ENCODE results near the gene SNCA.

SNCA gene

DNA sequence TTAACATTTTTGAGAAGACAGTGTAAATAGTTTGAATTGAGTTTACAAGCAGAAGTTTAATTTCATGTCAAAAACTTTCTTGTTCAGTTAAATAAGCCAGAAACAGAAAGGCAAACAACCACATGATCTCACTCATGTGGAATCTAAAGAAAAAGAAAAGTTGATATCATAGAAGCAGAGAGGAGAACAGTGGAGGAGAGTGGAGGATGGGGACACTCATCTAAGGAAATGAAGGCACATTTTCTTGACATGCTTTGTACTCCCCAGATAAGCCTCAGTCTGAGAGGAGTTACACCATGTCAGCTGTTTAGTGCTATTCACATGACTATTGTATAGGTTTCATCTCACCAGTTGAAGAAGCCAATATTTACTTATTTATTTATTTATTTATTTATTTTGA lies 13.5 kb downstream of the SNCA start:
- peak; percentile 36; the same call in 2 of the 3 replicates for ATAC-seq
- TF ChIP-seq ZNF70 (CRISPR knock-in tag; IDR thresholded peaks at IDR 0.05) (peak; percentile 90), CSDC2 (CRISPR knock-in tag; IDR thresholded peaks at IDR 0.05) (no peak), ISL1 (CRISPR knock-in tag; IDR thresholded peaks at IDR 0.05) (0 out of 2 replicates have a peak, but pooled peaks have one; percentile 8)

DNA sequence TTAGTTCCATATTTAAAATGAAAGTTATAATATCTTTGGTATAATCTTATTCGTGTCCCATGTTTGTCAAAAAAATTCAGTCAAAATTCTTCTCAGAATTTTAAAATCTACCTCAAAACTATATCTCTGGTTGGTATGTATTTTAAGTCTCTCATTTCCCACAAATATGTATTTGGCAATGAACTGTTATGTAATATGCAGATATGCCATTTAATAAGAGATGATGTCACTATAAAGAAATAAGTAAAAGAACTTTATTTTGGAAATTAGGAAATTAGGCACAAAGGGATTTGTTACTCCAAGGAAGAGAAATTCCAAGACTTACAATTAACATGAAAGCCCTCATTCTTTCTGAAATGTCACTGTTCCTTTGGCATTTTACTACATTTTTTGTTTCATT lies 15.3 kb downstream of the SNCA start:
- ATAC-seq = no peak
- TF ChIP-seq ZNF565 (CRISPR knock-in tag; conservative IDR thresholded peaks at IDR 0.05; ENCODE audit: low read depth) (no peak), ISL1 (CRISPR knock-in tag; IDR thresholded peaks at IDR 0.05) (no peak), GLIS3 (CRISPR knock-in tag; IDR thresholded peaks at IDR 0.05) (no peak), ESRRG (CRISPR knock-in tag; IDR thresholded peaks at IDR 0.05) (no peak), BACH2 (CRISPR knock-in tag; IDR thresholded peaks at IDR 0.05; ENCODE audit: borderline replicate concordance) (no peak)
- TF ChIP-seq, protein P1, sequence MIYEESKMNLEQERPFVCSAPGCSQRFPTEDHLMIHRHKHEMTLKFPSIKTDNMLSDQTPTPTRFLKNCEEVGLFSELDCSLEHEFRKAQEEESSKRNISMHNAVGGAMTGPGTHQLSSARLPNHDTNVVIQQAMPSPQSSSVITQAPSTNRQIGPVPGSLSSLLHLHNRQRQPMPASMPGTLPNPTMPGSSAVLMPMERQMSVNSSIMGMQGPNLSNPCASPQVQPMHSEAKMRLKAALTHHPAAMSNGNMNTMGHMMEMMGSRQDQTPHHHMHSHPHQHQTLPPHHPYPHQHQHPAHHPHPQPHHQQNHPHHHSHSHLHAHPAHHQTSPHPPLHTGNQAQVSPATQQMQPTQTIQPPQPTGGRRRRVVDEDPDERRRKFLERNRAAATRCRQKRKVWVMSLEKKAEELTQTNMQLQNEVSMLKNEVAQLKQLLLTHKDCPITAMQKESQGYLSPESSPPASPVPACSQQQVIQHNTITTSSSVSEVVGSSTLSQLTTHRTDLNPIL (CRISPR knock-in tag; IDR thresholded peaks at IDR 0.05; ENCODE audit: low read depth) = no peak

DNA sequence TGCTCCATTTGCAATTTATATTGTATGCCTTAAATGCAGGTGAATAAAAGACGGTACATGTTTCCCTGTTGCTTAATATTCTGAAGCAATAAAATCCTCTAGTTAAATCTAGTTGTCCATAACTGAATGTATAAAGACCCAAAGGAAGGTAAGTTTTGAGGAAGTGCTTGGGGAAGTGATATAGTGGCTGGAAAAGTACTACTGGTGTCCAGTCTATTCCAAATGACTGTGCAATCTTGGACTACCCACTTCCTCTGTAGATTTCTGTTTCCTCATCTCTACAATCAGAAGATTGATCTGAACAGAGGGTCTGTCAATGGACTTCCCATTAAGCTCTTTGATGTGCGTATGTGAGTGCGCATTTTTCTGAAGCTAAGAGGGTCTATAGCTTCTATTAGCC lies 17.0 kb downstream of the SNCA start:
- no peak for ATAC-seq
- TF ChIP-seq BACH2 (CRISPR knock-in tag; IDR thresholded peaks at IDR 0.05; ENCODE audit: borderline replicate concordance) (no peak), GLIS3 (CRISPR knock-in tag; IDR thresholded peaks at IDR 0.05) (no peak), ESRRG (CRISPR knock-in tag; IDR thresholded peaks at IDR 0.05) (no peak), RARB (CRISPR knock-in tag; IDR thresholded peaks at IDR 0.05) (no peak), OSR1 (CRISPR knock-in tag; IDR thresholded peaks at IDR 0.05) (no peak), SNAI2 (CRISPR knock-in tag; IDR thresholded peaks at IDR 0.05) (no peak), CSDC2 (CRISPR knock-in tag; IDR thresholded peaks at IDR 0.05) (no peak), ISL1 (CRISPR knock-in tag; IDR thresholded peaks at IDR 0.05) (no peak), TCF4 (CRISPR knock-in tag; IDR thresholded peaks at IDR 0.05; ENCODE audit: borderline replicate concordance) (no peak), ZFP30 (CRISPR knock-in tag; IDR thresholded peaks at IDR 0.05) (no peak)
- TF ChIP-seq, protein P2, sequence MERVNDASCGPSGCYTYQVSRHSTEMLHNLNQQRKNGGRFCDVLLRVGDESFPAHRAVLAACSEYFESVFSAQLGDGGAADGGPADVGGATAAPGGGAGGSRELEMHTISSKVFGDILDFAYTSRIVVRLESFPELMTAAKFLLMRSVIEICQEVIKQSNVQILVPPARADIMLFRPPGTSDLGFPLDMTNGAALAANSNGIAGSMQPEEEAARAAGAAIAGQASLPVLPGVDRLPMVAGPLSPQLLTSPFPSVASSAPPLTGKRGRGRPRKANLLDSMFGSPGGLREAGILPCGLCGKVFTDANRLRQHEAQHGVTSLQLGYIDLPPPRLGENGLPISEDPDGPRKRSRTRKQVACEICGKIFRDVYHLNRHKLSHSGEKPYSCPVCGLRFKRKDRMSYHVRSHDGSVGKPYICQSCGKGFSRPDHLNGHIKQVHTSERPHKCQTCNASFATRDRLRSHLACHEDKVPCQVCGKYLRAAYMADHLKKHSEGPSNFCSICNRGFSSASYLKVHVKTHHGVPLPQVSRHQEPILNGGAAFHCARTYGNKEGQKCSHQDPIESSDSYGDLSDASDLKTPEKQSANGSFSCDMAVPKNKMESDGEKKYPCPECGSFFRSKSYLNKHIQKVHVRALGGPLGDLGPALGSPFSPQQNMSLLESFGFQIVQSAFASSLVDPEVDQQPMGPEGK (CRISPR knock-in tag; IDR thresholded peaks at IDR 0.05; ENCODE audit: borderline replicate concordance) = no peak
- TF ChIP-seq, protein P3, sequence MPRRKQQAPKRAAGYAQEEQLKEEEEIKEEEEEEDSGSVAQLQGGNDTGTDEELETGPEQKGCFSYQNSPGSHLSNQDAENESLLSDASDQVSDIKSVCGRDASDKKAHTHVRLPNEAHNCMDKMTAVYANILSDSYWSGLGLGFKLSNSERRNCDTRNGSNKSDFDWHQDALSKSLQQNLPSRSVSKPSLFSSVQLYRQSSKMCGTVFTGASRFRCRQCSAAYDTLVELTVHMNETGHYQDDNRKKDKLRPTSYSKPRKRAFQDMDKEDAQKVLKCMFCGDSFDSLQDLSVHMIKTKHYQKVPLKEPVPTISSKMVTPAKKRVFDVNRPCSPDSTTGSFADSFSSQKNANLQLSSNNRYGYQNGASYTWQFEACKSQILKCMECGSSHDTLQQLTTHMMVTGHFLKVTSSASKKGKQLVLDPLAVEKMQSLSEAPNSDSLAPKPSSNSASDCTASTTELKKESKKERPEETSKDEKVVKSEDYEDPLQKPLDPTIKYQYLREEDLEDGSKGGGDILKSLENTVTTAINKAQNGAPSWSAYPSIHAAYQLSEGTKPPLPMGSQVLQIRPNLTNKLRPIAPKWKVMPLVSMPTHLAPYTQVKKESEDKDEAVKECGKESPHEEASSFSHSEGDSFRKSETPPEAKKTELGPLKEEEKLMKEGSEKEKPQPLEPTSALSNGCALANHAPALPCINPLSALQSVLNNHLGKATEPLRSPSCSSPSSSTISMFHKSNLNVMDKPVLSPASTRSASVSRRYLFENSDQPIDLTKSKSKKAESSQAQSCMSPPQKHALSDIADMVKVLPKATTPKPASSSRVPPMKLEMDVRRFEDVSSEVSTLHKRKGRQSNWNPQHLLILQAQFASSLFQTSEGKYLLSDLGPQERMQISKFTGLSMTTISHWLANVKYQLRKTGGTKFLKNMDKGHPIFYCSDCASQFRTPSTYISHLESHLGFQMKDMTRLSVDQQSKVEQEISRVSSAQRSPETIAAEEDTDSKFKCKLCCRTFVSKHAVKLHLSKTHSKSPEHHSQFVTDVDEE (CRISPR knock-in tag; IDR thresholded peaks at IDR 0.05) = no peak
- TF ChIP-seq, protein P4, sequence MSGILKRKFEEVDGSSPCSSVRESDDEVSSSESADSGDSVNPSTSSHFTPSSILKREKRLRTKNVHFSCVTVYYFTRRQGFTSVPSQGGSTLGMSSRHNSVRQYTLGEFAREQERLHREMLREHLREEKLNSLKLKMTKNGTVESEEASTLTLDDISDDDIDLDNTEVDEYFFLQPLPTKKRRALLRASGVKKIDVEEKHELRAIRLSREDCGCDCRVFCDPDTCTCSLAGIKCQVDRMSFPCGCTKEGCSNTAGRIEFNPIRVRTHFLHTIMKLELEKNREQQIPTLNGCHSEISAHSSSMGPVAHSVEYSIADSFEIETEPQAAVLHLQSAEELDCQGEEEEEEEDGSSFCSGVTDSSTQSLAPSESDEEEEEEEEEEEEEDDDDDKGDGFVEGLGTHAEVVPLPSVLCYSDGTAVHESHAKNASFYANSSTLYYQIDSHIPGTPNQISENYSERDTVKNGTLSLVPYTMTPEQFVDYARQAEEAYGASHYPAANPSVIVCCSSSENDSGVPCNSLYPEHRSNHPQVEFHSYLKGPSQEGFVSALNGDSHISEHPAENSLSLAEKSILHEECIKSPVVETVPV (CRISPR knock-in tag; IDR thresholded peaks at IDR 0.05) = no peak
- TF ChIP-seq, protein P1 (CRISPR knock-in tag; IDR thresholded peaks at IDR 0.05; ENCODE audit: low read depth) = no peak

DNA sequence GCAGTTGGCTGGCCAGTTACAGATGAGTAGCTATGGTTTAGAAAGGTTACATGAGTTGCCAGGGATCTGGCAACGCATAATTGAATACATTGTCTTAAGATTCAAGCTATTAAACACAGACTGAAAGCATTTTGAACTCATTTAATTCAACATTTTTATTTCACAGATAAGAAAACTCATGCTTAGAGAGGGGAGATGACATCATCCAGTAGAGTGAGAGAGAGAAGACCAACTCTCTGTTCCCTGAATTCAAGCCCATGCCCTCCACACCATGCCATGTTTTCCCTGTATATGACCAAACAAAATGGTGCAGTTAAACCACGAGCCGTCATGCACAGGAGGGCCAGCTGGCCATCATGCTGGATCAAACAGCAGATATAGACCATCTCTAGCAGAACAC lies 22.6 kb downstream of the SNCA start:
- TF ChIP-seq CSDC2 (CRISPR knock-in tag; IDR thresholded peaks at IDR 0.05) (no peak), ISL1 (CRISPR knock-in tag; IDR thresholded peaks at IDR 0.05) (peak; percentile 29; the same call in 1 of the 2 replicates)
- TF ChIP-seq, protein P1 (CRISPR knock-in tag; IDR thresholded peaks at IDR 0.05; ENCODE audit: low read depth) = 0 out of 2 replicates have a peak, but pooled peaks have one; percentile 30
- ATAC-seq = no peak

All from SK-N-SH treated with all-trans-retinoic acid at 6 μM for 48 hours (cell line).